NK-92 treated with Interleukin-12 subunit alpha and Interleukin-12 subunit beta, amount 100 ng/mL, for 24 hours (cell line): ENCODE measurements around the gene SRPRB.
A peak's percentile ranks its signal among the peaks of the same experiment; 100 is the strongest.

Source experiments
- DNase-seq: peaks from one replicate; lab custom pipeline; 2025; lab: John Stamatoyannopoulos, UW

SRPRB gene, protein sequence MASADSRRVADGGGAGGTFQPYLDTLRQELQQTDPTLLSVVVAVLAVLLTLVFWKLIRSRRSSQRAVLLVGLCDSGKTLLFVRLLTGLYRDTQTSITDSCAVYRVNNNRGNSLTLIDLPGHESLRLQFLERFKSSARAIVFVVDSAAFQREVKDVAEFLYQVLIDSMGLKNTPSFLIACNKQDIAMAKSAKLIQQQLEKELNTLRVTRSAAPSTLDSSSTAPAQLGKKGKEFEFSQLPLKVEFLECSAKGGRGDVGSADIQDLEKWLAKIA

DNA sequence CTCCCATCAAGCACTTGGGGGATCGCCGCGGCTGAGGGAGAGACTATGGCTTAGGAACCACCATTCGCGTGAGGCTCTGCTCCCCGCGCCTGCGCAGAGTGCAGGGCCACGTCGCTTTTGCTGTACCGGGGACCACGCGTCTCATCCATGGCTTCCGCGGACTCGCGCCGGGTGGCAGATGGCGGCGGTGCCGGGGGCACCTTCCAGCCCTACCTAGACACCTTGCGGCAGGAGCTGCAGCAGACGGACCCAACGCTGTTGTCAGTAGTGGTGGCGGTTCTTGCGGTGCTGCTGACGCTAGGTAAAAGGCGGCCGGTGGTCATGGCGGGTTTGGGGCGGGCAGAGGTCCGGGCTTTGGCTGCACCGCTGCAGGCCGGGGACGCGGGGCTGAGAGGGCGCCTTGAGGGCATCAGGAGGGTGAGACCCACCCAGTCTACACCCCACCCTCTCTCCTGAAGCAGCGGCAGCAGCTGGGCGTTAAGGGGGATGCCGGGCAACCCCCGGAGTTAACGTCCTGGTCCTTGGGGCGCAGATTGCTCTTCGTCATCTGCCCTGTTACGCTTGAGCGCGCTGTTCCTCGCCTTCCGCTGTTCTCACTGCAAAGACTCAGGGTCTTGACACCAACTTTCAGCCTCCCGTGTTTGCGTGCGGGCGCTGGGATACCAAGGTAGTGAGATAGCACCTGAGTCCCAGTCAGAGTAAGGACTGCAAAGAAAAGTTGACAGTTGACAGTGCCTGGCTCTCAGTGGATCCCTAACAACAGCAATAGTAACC lies at the start of gene SRPRB:
SRPRB (plus strand) TSS at position 114 of the 774 bp plus-strand sequence; CDS start at position 148, 34 bp downstream.
- peak; percentile 96 for DNase-seq

GRCh38 chr3:133756716-133757694 lies 48.6 kb upstream of the SRPRB start:
- DNase-seq = no peak

DNA sequence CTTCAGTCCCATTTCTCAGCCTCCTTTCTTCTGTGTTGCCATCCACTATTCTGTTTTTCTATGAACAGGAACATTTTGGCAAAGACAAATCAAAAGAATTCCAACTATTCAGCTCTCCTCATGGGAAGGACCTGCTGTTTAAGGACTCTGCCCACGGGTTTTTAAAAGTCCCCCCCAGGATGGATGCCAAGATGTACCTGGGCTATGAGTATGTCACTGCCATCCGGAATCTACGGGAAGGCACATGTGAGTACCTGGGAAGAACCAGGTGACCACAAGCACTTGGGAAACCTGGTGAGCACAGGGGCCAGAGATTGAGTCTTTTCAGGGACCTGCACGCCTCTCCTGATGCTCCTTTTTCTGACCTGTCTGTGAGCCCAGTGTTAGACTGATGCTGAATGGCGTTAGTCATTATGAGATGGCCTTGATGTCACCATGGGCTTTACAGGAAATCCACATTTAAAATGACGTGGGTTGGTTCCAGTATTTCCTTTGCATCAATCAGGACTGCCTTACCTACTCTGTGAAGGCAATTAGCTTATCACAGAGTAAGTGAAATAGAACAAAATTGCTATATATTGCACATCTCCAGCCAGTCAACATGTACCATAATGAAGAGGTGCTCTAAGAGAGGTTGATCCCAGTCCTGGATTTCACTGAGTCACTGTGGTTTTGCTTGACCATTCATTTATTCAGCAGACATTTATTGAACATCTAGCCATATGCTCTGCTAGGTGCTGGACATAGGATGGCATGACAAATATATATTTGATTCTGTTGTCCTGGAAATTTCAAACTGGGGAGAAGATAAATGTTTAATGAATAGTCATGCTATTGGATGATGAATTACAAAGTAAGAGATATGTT lies 47.7 kb upstream of the SRPRB start:
- DNase-seq = no peak

DNA sequence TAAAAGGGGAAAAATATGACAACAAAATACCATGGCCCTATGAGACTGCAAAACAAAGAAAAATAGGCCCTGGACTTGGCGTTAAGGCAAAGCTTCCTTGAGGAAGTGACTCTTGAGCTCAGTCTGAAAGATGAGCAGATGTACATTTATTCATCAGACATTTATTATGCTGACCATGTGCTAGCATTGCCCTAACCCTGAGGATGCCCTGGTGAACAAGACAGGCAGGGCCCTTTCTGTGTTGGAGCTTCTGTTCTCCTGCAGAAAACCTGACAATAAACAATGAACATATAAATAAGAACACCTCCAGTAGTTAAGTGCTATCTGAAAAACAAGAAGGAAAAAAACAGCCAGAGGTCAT lies 47.1 kb upstream of the SRPRB start:
- DNase-seq = no peak

DNA sequence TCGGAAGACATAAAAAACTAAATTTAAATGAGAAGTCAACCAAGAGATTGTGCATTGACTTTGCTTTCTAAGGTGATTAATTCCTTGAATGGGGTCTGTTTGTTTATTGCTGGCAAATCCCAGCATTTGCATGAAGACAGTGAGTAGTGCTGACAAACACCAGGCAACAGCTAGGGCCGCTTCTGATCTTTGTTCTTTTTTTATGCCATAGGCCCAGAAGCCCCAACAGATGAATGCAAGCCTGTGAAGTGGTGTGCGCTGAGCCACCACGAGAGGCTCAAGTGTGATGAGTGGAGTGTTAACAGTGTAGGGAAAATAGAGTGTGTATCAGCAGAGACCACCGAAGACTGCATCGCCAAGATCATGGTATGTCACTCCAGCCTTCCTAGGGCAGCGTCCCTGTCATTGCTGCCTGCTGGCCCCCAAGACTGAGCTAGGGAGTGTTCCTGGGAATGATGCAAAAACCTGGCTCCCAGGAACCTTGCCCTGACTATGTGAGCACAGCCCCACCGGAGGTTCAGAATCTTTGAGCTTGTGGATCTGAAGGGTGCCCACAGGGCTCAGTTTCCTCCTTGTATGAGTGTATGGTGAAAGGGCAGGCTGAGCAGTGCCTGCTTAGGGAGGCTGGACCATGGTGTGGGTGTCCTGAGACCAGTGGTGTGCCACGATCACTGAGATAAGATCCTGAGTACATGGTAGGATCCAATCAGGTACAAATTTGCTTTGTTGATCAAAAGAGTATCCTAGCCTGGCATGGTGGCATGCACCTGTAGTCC lies 46.5 kb upstream of the SRPRB start:
- DNase-seq = no peak

GRCh38 chr3:133759740-133760305 lies 45.8 kb upstream of the SRPRB start:
- no peak for DNase-seq

DNA sequence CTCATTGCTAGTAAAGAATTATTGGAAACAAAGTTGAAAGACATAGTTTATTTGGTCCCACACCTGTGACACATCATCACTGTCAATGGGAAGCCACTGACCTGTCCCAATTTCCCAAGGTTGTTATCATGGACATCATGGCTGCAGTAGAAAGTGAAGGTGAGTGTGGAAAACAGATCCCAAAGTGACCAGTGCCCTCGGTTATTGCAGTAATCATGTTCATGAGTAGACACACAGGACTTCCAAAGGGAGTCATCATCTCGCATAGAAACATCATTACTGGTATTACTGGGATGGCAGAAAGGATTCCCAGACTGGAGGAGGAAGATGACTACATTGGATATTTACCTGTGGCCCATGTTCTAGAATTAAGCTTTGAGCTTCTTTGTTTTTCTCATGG lies 44.7 kb upstream of the SRPRB start:
- DNase-seq = no peak

DNA sequence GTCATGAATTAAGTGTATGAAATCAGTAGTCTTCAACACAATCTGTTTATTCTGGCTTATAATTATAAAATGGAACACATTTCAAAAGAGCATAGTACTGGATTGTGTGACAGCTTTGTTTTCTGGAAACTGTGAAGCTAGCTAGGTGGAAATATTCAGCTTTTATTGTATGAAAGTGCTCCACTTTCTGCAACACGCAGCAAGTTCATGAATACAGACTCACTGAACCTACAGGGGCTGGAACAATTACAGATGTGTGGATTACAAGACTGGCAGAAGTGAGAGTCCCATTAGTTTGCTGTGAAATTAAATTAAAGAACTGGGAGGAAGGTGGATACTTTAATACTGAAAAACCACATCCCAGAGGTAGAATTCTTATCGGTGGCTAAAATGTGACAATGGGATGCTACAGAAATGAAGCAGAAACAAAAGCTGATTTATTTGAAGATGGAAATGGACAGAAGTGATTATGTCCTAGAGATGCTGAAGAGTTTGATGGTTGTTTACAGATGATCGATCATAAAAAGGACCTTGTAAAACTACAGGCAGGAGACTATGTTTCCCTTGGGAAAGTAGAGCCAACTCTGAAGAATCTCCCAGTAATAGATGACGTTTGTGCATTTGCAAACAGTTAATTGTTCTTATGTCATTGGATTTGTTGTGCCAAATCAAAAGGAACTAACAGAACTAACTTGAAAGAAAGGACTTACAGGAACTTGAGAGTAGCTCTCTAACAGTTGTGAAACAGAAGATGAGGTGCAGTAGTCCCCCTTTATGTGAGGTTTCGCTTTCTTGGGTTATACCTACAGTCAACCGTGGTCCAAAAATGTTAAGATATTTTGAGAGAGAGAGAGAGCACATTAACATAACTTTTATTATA lies 43.8 kb upstream of the SRPRB start:
- DNase-seq = no peak

DNA sequence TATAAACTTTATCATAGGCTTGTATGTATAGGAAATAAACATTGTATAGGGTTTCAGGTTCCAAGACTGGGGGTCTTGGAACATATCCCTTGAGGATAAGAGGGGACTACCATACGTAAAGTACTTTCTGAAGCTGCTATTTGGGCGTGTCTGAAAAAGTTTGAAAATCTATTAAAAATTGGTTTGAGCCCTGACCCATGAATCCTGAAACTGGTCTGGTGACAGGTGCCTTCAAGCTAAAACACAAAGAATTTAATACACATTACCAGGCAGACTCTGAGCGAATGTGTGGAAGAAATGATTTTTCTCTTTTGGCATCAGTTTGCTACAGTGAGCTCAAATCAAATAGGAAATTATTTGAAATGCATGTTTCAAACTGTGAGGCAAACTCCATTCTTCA lies 43.1 kb upstream of the SRPRB start:
- DNase-seq = no peak

DNA sequence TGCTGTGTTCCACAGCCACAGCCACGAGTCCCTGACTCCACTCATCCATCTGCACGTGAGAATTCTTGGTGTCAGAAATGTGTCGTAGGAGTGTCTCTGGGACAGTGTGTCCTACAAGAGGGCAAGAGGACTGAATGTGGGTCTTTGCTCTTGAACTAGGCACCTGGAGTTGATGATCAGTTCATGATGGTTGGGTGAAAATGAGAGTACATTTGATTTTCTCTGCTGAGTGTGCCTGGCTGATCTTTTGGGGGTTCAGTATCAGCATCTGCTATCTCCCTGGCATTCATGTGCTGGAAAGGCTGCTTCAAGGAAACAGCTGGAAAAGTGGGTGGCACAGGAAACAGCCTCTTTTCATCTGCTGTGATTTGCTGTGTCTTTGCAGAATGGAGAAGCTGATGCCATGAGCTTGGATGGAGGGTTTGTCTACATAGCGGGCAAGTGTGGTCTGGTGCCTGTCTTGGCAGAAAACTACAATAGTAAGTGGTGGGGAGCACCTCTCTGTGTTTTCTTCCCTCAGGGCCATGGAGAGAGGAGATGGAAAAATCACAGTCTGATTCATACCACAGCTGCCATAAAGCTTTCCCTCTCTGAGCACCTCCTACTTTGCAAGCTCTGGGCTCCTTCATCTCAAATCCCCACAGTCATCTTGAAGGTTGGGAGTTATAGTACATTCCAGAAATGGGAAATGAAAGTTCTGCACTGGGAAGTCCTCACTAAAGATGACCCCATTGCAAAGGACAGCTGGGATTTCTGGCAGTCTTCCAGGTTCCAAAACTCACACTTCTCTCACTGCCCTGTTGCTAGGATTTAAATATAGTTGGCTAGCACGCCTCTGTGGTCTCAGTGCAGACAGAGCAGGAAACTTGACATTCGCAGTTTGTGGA lies 41.6 kb upstream of the SRPRB start:
- DNase-seq = no peak

- DNase-seq = no peak
Observed at GRCh38 chr3:133765256-133765655, 40.4 kb upstream of the SRPRB start.

DNA sequence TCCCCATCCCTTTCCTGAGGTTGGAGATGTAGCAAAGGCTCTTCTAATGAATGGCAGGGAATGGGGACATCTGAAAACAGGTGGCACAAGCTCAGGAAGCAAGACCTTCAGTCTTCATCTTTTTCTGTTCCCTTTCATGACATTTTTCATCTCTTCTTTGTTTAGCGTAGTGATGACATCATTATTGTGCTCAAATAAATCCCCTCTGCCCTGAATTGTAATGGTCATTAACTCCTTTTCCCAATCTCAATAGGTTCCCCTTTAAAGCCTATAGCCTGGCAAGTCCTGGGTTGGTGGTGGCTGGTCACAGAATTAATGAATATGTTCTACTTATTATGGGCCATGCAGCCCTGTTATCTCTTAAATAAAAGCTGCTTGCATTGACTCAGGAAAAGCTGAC lies 38.0 kb upstream of the SRPRB start:
- no peak for DNase-seq

DNA sequence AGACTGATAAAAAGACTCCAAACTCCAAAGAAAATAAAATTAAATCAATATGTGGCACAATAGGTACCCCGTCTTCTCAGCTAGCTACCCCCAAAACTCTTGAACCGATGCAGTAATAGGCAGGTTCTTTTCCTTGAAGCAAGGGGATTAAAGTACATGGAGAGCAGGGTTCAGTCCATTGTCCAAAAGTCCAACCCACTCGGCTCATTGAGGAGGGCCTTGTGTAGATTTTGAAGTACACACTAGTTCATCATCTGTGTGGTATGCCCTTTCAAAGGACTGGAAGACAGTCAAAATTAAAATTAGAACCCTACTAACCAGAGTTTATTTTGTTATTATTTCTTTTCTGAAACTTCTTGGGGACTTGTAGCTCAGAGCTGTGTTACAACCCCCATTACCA lies 36.1 kb upstream of the SRPRB start:
- DNase-seq = no peak

GRCh38 chr3:133773732-133774131 lies 31.9 kb upstream of the SRPRB start:
- no peak for DNase-seq

DNA sequence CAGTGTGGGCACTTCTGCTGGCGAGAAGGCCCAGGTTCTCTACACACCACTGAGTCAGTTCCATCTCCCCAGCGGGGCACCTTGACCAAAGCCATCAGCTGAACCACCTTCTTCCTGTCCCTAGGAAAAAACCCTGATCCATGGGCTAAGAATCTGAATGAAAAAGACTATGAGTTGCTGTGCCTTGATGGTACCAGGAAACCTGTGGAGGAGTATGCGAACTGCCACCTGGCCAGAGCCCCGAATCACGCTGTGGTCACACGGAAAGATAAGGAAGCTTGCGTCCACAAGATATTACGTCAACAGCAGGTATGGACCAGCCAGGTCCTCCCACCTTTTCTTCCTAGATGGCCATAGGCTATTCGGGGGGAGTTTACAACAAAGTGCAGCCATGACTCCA lies 30.3 kb upstream of the SRPRB start:
- no peak for DNase-seq

- no peak for DNase-seq
Observed at GRCh38 chr3:133775835-133776234, 29.8 kb upstream of the SRPRB start.

- DNase-seq = no peak
Observed at GRCh38 chr3:133776794-133777438, 28.7 kb upstream of the SRPRB start.
